Loucy (cell line): ENCODE measurements around the gene SERP2.

ENCODE experiments used
- EZH2phosphoT487 ChIP-seq: fragments of 200-600 bp; IDR thresholded peaks from 2 replicates; pipeline ENCODE4 v1.6.1; 2018; ENCODE audit warnings: antibody characterized with exemption, mild to moderate bottlenecking, moderate library complexity, borderline replicate concordance
- TF ChIP-seq, protein P1 (sequence below): fragments of 200-600 bp; sonication (generic); conservative IDR thresholded peaks from 2 replicates; pipeline ENCODE4 v1.5.1; 2014; ENCODE audit warnings: mild to moderate bottlenecking, antibody characterized with exemption, low read length

- TF ChIP-seq, protein P1, sequence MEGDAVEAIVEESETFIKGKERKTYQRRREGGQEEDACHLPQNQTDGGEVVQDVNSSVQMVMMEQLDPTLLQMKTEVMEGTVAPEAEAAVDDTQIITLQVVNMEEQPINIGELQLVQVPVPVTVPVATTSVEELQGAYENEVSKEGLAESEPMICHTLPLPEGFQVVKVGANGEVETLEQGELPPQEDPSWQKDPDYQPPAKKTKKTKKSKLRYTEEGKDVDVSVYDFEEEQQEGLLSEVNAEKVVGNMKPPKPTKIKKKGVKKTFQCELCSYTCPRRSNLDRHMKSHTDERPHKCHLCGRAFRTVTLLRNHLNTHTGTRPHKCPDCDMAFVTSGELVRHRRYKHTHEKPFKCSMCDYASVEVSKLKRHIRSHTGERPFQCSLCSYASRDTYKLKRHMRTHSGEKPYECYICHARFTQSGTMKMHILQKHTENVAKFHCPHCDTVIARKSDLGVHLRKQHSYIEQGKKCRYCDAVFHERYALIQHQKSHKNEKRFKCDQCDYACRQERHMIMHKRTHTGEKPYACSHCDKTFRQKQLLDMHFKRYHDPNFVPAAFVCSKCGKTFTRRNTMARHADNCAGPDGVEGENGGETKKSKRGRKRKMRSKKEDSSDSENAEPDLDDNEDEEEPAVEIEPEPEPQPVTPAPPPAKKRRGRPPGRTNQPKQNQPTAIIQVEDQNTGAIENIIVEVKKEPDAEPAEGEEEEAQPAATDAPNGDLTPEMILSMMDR = no peak
- TF ChIP-seq EZH2phosphoT487 = no peak
These were observed 42.2 kb downstream of the SERP2 start for GRCh38 chr13:44415815-44416214.
